CD4-positive, alpha-beta T cell treated with Interleukin-4 for 1 hour (primary cell): ENCODE data around the gene WEE2.
"Not testable (repeated sequence)": the region's sequence is repeated elsewhere in the genome, so short reads cannot be mapped to it uniquely, and the experiment has no call there.

Experiments
- DNase-seq, 2 donors: peaks; one replicate each; pipeline ENCODE4 v3.0.0-alpha.2; 2020 to 2022

Gene WEE2

DNA sequence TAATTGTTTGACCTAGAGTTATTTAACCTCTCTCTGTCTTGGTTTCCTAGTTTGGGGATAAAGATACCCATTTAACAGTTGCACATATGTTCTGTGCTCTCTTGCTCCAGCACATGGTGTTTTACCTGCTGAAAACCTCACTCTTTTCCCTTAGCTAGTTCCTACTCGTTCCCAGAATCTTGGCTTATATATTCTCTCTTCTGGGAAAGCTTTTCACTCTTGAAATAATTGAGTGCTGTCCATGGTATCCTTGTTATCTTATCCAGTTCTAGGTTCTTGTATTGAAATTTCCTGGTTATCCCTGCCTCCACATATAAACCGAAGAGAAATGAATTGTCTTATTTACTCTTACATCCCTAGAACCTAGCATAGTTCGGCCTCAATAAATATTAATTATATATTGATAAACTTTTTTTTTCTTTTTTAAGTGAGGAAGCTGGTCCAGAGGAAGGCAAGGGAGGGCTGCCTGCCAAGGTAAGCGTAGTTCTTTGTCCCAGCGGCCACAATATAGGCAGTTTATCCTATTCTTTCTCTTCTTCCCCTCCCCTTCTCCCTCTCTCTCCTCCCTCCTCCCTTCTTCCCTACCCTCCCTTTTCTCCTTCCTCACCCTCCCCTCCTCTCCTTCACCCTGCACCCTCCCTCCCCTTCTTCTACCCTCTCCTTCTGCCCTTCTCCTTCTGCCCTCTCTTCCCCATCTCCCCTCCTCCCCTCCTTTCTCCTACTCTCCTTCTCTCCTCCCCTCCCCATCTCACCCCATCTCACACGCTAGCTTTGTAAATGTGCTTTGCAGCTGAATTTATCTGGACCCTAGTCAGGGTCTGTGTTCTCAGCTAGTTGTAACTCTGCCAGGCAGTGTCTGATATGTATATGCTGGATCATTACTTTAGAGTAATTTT is 7.9 kb downstream of the WEE2 start:
- DNase-seq: no peak

DNA sequence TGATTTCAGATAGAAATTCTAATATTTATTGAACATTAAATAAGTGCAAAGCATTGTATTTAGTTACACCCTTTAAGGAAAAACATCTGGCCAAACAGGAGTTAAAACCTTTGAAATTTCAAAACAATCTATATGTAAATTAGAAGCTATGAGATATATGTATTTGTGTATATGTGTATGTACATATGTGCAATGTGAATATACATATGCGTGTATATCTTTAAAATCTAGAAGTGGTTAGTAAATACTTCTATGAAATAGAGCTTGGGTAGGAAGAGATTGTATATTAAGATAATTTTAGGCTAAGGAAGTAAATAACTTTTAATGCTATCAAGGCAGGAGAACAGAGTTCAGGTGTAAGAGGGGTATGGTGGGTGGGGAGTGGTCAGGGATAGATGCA is 9.3 kb downstream of the WEE2 start:
- DNase-seq: no peak

GRCh38 chr7:141722529-141722928 is 14.4 kb downstream of the WEE2 start:
- DNase-seq: no peak

GRCh38 chr7:141729020-141729419 is 20.9 kb downstream of the WEE2 start:
- no peak for DNase-seq

DNA sequence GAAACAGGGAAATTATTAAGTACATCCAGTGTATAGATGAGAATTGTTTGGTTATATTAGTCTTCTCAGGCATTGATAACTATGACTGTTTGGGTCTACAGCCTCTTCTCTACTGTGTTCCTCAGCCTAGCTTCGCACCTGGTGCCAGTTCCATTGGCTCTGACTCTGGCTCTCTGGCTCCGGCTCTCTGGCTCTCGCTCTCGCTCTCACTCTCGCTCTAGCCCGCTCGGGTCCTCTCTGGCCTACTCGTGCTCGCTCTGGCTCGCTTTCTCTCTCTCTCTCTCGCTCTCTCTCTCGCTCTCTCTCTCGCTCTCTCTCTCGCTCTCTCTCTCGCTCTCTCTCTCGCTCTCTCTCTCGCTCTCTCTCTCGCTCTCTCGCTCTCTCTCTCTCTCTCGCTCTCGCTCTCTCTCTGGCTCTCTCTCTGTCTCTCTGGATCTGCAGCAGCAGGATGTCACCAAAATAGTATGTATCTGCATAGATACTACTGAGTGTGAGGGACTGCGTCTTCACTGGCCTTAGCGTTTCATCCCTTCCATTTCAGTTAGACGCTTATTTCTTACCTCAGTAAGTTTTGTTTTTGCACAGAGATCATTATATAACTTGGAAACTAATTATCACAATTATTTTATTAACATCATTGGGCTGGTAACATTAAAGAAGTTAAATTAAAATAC is 23.5 kb downstream of the WEE2 start:
- no peak for DNase-seq

DNA sequence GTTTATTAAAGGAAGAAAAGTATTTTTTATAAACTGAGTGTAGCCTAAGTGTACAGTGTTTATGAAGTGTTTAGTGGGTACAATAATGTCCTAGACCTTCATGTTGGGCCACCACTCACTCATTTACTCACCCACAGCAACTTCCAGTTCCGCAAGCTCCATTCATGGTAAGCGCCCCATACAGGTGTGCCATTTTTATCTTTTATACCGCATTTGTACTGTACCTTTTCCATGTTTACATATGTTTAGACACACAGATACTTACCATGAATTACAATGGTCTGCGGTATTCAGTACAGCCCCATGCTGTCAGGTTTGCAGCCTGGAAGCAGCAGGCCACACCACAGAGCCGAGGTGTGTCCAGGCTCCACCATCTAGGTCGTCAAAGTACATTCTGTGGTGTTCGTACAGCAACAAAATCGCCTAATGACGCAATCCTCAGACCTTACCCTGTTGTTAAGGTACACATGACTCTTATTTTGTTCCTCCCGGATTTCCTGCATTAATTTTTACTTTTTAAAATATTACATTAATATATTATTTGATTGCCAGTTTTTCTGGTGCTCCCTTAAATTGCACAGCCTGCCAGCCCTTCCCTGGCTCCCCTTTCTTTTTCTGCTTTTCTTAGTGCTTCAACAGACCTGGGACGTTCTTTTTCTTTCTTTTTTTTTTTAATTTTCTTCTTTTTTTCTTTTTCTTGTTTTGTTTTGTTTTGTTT is 29.1 kb downstream of the WEE2 start:
- DNase-seq: peak; percentile 20 to 39

GRCh38 chr7:141737836-141738591 is 29.9 kb downstream of the WEE2 start, which contains the start of gene SSBP1:
Gene SSBP1, plus strand, starts transcription at chr7:141738358. Its CDS starts 809 bp downstream, at chr7:141739167.
- DNase-seq: peak; percentile 93 to 95

- DNase-seq: no peak
These were observed 30.4 kb downstream of the WEE2 start for GRCh38 chr7:141738592-141739013.

GRCh38 chr7:141739250-141739649 is 31.1 kb downstream of the WEE2 start:
- DNase-seq: no peak

DNA sequence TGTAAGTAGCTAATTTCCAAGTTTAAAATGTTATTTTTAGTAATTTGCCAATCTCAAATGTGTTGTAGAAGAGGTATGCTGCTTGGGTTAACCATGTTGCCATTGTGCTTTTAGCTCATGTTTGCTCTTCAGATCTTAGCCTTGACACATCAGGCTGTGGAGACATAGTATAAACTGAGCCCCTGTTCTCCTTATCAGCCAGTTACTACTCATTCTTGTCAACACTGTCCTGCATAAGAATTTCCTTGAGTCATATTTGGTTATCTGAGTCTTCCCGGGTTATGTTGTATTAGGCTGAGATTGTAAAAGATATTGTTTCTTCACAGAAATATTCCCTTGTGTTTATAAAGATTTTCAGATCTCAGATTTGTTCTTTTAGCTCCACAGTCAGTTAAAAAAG is 34.1 kb downstream of the WEE2 start:
- no peak for DNase-seq

DNA sequence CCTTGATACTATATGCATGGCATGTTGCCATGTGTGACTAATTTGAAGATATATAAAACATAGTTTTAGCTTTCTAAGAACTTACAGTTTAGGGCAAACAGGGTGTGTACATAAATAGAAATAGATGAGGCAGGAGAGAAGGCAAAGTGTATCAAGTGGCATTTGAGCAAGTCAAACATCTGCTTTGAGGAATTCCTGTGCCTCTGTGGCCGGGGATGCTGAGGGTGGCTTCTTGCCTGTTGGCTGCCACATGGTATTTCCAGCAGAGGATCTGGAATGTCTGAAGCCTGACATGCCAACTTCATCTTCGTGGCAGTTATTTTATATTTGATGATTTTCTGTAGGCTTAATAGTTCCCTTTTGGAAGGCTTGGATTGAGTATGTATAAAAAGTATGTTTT is 36.0 kb downstream of the WEE2 start:
- no peak for DNase-seq

GRCh38 chr7:141748396-141748795 is 40.2 kb downstream of the WEE2 start:
- DNase-seq: no peak

- DNase-seq: not testable (repeated sequence)
These were observed 43.8 kb downstream of the WEE2 start for GRCh38 chr7:141751904-141752303.

- no peak for DNase-seq
These were observed 44.5 kb downstream of the WEE2 start for GRCh38 chr7:141752634-141753033.

DNA sequence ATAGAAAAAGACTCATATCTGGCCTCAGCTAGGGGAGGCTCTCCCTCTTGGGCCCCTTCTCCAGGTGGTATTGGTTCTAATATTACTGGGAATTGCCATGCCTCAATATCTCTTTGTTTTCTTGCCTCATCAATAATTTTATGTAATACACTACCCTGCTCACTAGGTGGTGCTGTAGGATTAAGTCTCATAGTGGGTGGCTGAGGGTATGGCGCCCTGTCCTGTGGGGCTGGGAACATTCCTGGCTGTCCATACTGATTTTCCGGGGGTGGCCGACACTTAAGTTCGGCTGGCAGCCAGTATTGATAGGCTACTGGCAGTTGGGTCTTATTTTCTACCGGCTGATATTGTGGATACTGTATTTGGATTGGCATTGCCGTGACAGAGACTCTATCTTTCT is 46.8 kb downstream of the WEE2 start:
- DNase-seq: peak in 1 of 2 donors; percentile 19

DNA sequence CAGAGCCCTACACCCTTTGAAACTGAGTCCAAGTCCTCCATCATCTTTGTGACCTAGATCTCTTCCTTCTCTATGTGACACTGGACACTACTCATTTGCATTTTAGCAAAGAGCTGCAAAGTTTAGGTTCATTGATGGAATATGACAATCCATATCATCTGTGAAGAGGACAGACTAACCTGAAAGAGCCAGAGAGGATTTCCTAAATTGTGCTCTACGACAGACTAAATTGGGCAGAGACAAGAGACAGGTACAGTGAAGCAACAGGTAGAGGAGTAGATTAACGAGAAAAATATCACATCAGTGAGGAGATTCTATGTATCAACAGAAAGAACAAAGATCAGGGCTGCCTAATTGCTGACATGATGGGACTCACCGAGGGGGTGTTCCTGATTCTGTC is 55.6 kb downstream of the WEE2 start, which contains the start of gene TAS2R3:
TSS of gene TAS2R3 (plus strand) at position 301 of the 400 bp plus-strand sequence. CDS start at position 363, 62 bp downstream.
- no peak for DNase-seq

- DNase-seq: not testable (repeated sequence)
These were observed 62.0 kb downstream of the WEE2 start for GRCh38 chr7:141770083-141770583.

- DNase-seq: no peak
These were observed 68.2 kb downstream of the WEE2 start, which contains the start of gene TAS2R4 for GRCh38 chr7:141776374-141776773. Gene TAS2R4, plus strand, starts transcription at chr7:141776674. Its CDS starts 1,815 bp downstream, at chr7:141778489.
